ENCODE data around the gene KLF18.

DNA sequence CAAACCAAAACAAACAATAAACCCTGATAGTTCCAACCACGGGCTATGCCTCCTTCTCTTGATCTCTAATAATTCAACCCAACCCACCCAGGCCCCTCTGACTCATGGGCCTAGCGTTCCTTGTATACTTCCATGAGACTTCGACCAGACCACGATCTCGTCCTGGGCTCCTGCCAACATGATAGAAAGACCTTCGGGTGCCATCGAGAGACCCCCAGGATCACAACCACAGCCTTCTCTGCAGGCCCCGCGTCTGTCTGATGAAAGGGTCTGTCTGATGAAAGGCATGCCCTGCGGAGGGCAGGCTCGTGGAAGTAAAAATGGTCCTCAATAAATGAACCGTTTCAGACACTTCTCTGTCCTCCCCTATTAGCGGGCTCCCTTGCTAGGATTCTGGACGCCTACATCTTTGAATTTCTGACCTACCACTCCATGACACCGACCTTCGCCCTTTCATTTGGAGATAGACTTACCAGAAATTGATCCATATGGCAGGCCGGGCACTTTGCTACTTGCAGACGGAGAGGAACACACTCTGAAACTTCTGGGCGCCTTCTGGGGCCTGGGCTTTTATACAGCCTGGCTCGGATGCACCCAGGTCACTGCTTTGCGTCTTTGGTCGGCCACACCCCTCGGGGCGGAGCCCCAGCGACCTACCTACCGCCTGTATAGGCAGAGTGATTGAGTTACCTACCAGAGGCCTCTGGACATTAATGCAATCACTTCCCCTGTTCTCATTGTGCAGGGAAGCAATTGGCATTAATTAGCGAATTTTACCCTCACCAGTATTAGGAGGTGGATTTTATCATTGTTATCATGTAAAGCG lies 5.3 kb upstream of the KLF18 start:
- no peak for TF ChIP-seq POLR2A (IDR thresholded peaks at IDR 0.05)
- no peak for TF ChIP-seq CTCF (IDR thresholded peaks at IDR 0.05 in 8 of 11, conservative IDR thresholded peaks at IDR 0.05 in 3 of 11)
